ENCODE measurements around the gene ADNP.
"Not testable (repeated sequence)": the region's sequence is repeated elsewhere in the genome, so short reads cannot be mapped to it uniquely, and the experiment has no call there.

Gene ADNP

GRCh38 chr20:50931306-50932015 is at the start of gene ADNP:
TSS of gene ADNP (minus strand) at chr20:50931437. CDS start at chr20:50903996, 27,441 bp downstream.
- peak; percentile 87 for FAIRE-seq
- DNase-seq (ENCODE audit: insufficient read length, low spot score), result peak; percentile 93

- DNase-seq (ENCODE audit: insufficient read length, low spot score) (peak; percentile 99), FAIRE-seq (peak; percentile 100)
Observed at GRCh38 chr20:50980071-50980681, 48.9 kb upstream of the ADNP start.

- not testable (repeated sequence) for FAIRE-seq; DNase-seq (ENCODE audit: insufficient read length, low spot score)
Observed at GRCh38 chr20:50978533-50978932, 47.3 kb upstream of the ADNP start.

GRCh38 chr20:50977066-50978021 is 46.1 kb upstream of the ADNP start:
- no peak for DNase-seq (ENCODE audit: insufficient read length, low spot score)
- peak; percentile 76 for FAIRE-seq

DNA sequence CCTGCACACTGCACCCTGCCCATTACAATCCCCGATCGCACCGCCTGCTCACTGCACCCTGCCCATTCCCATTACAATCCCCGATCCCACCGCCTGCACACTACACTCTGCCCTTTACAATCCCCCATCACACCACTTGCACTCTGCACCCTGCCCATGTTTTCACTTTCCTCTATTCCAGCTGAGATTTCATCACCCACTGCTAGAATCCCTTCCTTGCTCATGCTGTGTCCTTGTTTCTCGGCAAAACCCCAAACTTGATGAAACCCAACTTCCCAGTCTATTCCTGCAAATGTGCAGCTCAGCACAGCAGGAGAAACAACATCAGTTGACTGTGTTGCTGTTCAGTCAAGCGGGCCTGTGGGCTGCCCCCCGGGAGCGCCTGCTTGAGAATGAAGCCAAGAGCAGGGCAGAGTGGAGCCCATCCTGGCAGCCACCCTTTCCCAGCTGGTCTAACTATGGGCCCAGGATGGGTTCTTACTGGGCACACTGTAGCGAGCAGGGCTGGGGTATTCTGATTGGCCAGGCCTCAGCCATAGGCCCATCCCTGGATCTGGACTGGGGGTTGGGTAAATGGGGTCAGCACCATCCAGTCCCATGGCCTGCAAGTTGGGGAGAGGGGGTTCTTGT is 44.6 kb upstream of the ADNP start:
- peak; percentile 57 for FAIRE-seq
- no peak for DNase-seq (ENCODE audit: insufficient read length, low spot score)

- no peak for FAIRE-seq
- DNase-seq (ENCODE audit: insufficient read length, low spot score), result no peak
Observed at GRCh38 chr20:50969912-50970311, 38.7 kb upstream of the ADNP start.

- FAIRE-seq (peak; percentile 81), DNase-seq (ENCODE audit: insufficient read length, low spot score) (no peak)
Observed at GRCh38 chr20:50969435-50969834, 38.2 kb upstream of the ADNP start.

- FAIRE-seq, result peak; percentile 73
- DNase-seq (ENCODE audit: insufficient read length, low spot score), result no peak
Observed at GRCh38 chr20:50968289-50968688, 37.1 kb upstream of the ADNP start.

- no peak for DNase-seq (ENCODE audit: insufficient read length, low spot score)
- peak; percentile 52 for FAIRE-seq
Observed at GRCh38 chr20:50967586-50967985, 36.3 kb upstream of the ADNP start.

- DNase-seq (ENCODE audit: insufficient read length, low spot score) (no peak), FAIRE-seq (no peak)
Observed at GRCh38 chr20:50959543-50960126, 28.4 kb upstream of the ADNP start.

GRCh38 chr20:50958615-50959542 is 27.6 kb upstream of the ADNP start, which contains the start of gene MOCS3:
TSS of gene MOCS3 (plus strand) at chr20:50958818. CDS start at chr20:50958843, 25 bp downstream.
- FAIRE-seq (peak; percentile 96), DNase-seq (ENCODE audit: insufficient read length, low spot score) (peak; percentile 98)

- peak; percentile 97 for DNase-seq (ENCODE audit: insufficient read length, low spot score)
- FAIRE-seq, result peak; percentile 100
Observed at GRCh38 chr20:50957798-50958614, 26.8 kb upstream of the ADNP start, which contains the start of gene DPM1. TSS of gene DPM1 (minus strand) at chr20:50958532. CDS start at chr20:50958523, 9 bp downstream.

- no peak for FAIRE-seq
- no peak for DNase-seq (ENCODE audit: insufficient read length, low spot score)
Observed at GRCh38 chr20:50957276-50957675, 26.0 kb upstream of the ADNP start.

DNA sequence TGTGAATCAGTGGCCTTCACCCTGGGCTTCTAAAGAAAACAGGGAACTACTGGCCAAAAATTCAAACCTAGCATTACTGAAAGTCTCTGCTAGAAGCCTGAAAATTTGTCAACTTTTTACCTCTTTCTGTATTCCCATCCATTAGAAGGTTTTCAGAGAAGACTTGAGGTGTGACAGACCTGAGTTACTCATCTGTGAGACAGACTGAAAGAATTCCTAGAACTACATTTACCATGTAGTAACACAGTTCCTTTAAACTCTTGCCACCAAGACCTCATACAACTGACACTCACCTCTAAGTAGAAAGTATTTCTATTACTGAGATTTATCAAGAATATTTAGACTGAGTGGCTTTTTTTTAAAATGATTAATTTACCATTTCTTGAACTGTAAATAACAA is 22.6 kb upstream of the ADNP start:
- FAIRE-seq (no peak), DNase-seq (ENCODE audit: insufficient read length, low spot score) (no peak)

- no peak for DNase-seq (ENCODE audit: insufficient read length, low spot score)
- no peak for FAIRE-seq
Observed at GRCh38 chr20:50953196-50953595, 22.0 kb upstream of the ADNP start.

DNA sequence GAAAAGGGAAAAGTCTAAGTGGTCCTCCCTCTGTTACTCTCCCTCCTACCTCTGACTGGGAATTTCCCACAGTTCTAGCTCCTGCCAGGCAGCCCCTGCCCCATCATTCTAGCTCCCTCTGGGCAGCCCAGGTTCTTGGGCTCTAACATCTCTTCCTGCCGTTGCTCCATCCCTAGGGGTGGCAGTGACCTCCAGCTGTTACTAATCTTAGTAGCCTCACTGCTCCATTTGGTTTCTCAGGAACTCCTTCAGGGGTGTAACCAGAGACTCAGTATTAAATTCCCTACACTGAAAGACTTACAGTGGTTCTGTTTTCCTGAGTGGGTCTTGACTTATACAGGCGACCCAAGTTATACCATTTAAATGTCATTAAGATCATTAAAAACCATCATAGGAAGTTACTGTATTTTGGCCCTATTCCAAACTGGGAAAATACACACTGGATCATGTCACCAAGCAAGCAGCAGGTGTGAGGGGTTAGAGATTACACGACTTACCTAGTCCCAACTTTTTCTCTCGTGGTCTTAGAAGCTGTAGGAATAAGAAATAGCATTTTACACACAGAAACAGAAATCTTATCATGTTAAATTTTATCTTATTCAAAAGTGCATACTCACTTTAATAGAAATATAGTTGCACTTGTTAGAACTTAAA is 17.0 kb upstream of the ADNP start:
- DNase-seq (ENCODE audit: insufficient read length, low spot score), result no peak
- FAIRE-seq, result peak; percentile 54

- FAIRE-seq (no peak), DNase-seq (ENCODE audit: insufficient read length, low spot score) (no peak)
Observed at GRCh38 chr20:50943069-50943468, 11.8 kb upstream of the ADNP start.

DNA sequence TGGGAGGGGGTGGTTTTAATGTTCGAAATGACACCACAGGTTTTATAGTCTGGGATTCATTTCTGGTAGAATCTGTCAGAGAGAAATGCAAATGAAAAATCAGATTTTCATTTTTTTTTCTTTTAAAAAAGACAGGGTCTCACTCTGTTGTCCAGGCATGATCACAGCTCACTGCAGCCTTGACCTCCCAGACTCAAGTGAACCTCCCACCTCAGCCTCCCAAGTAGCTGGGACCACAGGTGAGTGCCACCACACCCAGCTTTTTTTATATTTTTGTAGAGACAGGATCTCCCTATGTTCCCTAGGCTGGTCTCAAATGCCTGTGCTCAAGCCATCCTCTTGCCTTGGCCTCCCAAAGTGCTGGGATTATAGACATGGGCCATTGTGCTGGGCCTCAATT is 2.4 kb upstream of the ADNP start:
- no peak for DNase-seq (ENCODE audit: insufficient read length, low spot score)
- FAIRE-seq, result no peak

Measured in HTR-8/SVneo (cell line).